GM12874 (cell line): ENCODE measurements around the gene FRMD5.

ENCODE experiments used
- TF ChIP-seq, protein P1 (sequence below): IDR thresholded peaks from 2 replicates; pipeline ENCODE4 v1.5.1; 2011; ENCODE audit warnings: low read depth, mild to moderate bottlenecking, control low read depth, low read length, moderate library complexity; ENCODE audit not compliant: insufficient read depth

The FRMD5 gene

GRCh38 chr15:43966646-43967045 lies 228.4 kb downstream of the FRMD5 start:
- TF ChIP-seq, protein P1, sequence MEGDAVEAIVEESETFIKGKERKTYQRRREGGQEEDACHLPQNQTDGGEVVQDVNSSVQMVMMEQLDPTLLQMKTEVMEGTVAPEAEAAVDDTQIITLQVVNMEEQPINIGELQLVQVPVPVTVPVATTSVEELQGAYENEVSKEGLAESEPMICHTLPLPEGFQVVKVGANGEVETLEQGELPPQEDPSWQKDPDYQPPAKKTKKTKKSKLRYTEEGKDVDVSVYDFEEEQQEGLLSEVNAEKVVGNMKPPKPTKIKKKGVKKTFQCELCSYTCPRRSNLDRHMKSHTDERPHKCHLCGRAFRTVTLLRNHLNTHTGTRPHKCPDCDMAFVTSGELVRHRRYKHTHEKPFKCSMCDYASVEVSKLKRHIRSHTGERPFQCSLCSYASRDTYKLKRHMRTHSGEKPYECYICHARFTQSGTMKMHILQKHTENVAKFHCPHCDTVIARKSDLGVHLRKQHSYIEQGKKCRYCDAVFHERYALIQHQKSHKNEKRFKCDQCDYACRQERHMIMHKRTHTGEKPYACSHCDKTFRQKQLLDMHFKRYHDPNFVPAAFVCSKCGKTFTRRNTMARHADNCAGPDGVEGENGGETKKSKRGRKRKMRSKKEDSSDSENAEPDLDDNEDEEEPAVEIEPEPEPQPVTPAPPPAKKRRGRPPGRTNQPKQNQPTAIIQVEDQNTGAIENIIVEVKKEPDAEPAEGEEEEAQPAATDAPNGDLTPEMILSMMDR = no peak

- TF ChIP-seq, protein P1 = no peak
Observed at GRCh38 chr15:43958861-43959330, 236.2 kb downstream of the FRMD5 start.

- TF ChIP-seq, protein P1 = no peak
Observed at GRCh38 chr15:43957724-43958123, 237.3 kb downstream of the FRMD5 start.

GRCh38 chr15:43955140-43955539 lies 239.9 kb downstream of the FRMD5 start:
- TF ChIP-seq, protein P1 = no peak

DNA sequence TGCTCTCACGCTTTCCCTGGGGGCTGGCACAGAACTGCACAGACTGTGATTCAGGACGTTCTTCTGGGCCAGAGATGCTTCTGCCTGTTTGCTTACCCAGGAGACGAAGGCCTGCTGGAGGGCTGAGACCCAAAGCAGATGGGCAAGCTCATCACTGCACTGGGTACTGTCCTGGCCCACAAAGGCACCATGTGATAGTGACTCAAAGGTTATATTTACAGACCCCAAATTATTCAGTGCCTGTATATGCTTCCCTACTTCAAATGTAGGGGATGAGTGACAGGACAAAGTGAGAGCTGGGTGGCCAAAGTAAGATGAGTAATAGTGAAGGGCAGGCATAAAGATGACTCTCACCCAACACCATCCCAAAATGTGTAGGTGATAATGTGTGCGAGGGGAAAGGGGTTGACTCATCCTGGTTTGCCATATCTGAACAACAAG lies 240.9 kb downstream of the FRMD5 start:
- TF ChIP-seq, protein P1 = no peak

DNA sequence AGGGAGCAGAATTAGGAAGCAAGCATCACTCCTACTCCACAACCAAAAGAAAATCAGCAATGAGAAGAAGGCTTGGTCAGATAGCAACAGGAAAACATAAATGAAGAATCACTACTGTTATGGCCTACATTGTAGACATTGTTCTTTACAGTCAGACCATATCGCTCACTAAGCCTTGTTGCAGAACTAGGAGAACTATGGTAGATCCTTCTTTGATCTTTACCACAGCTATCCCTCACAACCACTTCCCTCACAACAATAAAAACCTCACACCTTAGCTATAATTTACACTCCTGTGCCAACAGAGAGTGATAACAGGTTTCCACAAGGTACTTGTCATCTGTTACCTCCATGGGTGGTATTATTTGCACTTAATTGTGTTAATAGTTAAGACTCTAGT lies 241.7 kb downstream of the FRMD5 start:
- TF ChIP-seq, protein P1 = no peak

DNA sequence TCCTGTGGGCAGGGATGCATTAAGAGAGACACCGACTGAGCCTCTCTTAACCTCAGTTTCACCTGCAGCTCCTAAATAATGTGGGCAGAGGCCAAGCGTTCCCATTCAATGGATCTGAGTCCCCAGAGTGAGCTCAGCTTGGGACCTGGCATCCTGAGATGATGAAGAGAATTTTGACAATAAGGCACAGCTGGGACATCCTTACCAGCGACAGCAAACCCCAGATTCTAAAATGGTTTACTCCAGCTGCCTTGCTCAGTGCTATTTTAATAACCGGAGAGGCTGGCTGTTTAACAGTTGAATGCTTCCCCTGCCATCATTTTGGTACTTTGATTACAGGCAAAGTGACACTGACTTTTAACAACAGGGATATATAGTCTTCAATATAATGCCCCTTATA lies 244.5 kb downstream of the FRMD5 start:
- TF ChIP-seq, protein P1 = no peak

GRCh38 chr15:43948691-43949325 lies 246.3 kb downstream of the FRMD5 start:
- TF ChIP-seq, protein P1 = no peak
